Neural cell (in vitro differentiated cells): ENCODE results near the gene PANK4. TPM values are rescaled to one million over a fixed set of nuclear protein-coding genes. Genes with fewer than 3 reads are reported as not detected.

Experiments
- H2AFZ ChIP-seq: fragments of 200-600, 300-800 bp; sonication (generic), shearing (Covaris generic); 2 replicates; pipeline ENCODE4 v1.6.0; 2014; ENCODE audit warnings: low read depth, mild to moderate bottlenecking, antibody characterized with exemption, low read length, moderate library complexity
- H3F3A ChIP-seq: fragments of 200-600 bp; shearing (Covaris generic); 2 replicates; pipeline ENCODE4 v1.6.1; 2016; ENCODE audit warnings: mild to moderate bottlenecking, moderate library complexity, mixed read lengths, antibody characterized with exemption, low read length; ENCODE audit not compliant: insufficient read depth, poor library complexity, severe bottlenecking
- H3K27ac ChIP-seq: fragments of 200-600, 300-800 bp; sonication (generic), shearing (Covaris generic); 2 replicates; pipeline ENCODE4 v1.5.1; 2014; ENCODE audit warnings: mild to moderate bottlenecking, low read length, moderate library complexity
- H3K27me3 ChIP-seq: fragments of 300-800, 200-600 bp; sonication (generic), shearing (Covaris generic); 2 replicates; pipeline ENCODE4 v1.6.0; 2014; ENCODE audit warnings: mild to moderate bottlenecking, low read depth, low read length, moderate library complexity; ENCODE audit not compliant: insufficient read depth
- H3K36me3 ChIP-seq: fragments of 300-800, 200-600 bp; sonication (generic), shearing (Covaris generic); 2 replicates; pipeline ENCODE4 v1.5.1; 2014; ENCODE audit warnings: mild to moderate bottlenecking, antibody characterized with exemption, low read length, moderate library complexity; ENCODE audit not compliant: insufficient read depth
- H3K4me2 ChIP-seq: fragments of 300-800, 200-600 bp; sonication (generic), shearing (Covaris generic); 2 replicates; pipeline ENCODE4 v1.6.0; 2014; ENCODE audit warnings: mild to moderate bottlenecking, low read length
- H3K4me3 ChIP-seq: fragments of 300-800, 200-600 bp; sonication (generic), shearing (Covaris generic); 2 replicates; pipeline ENCODE4 v1.5.1; 2014; ENCODE audit warnings: mild to moderate bottlenecking, low read length, moderate library complexity
- H3K79me2 ChIP-seq: fragments of 200-600 bp; shearing (Covaris generic); replicated peaks from 2 replicates; pipeline ENCODE4 v1.6.0; 2014; ENCODE audit warnings: mild to moderate bottlenecking, low read length, moderate library complexity; ENCODE audit not compliant: insufficient read depth
- H3K9ac ChIP-seq: fragments of 300-800, 200-600 bp; sonication (generic), shearing (Covaris generic); 2 replicates; pipeline ENCODE4 v1.6.1; 2016; ENCODE audit warnings: mild to moderate bottlenecking, low read length, mixed read lengths
- H3K9me2 ChIP-seq: fragments of 200-600 bp; shearing (Covaris generic); 2 replicates; pipeline ENCODE4 v1.6.1; 2016; ENCODE audit warnings: mild to moderate bottlenecking, low read length, mixed read lengths; ENCODE audit not compliant: insufficient read depth
- H3K9me3 ChIP-seq: fragments of 200-600, 300-800 bp; sonication (generic), shearing (Covaris generic); 2 replicates; pipeline ENCODE4 v1.6.1; 2016; ENCODE audit warnings: mild to moderate bottlenecking, mixed run types, low read length, moderate library complexity, mixed read lengths
- H4K20me1 ChIP-seq: fragments of 200-600 bp; shearing (Covaris generic); 2 replicates; pipeline ENCODE4 v1.6.1; 2016; ENCODE audit warnings: mild to moderate bottlenecking, mixed run types; ENCODE audit not compliant: insufficient read depth
- CTCF ChIP-seq: fragments of 450-650 bp; IDR thresholded peaks from 2 replicates; pipeline ENCODE4 v1.5.1; 2014; ENCODE audit warnings: antibody characterized with exemption, mild to moderate bottlenecking, moderate library complexity; ENCODE audit not compliant: poor library complexity, severe bottlenecking
- EP300 ChIP-seq: fragments of 450-650 bp; conservative IDR thresholded peaks from 2 replicates; pipeline ENCODE4 v1.6.1; 2014; ENCODE audit warnings: antibody characterized with exemption, mild to moderate bottlenecking, moderate library complexity; ENCODE audit not compliant: poor library complexity, severe bottlenecking
- EZH2 ChIP-seq: fragments of 200-600, 300-800 bp; shearing (Covaris generic), sonication (generic); IDR thresholded peaks from 2 replicates; pipeline ENCODE4 v1.6.1; 2014; ENCODE audit warnings: antibody characterized with exemption, low read length, borderline replicate concordance, mild to moderate bottlenecking; ENCODE audit not compliant: insufficient read depth, poor library complexity, severe bottlenecking
- MXI1 ChIP-seq: fragments of 450-650 bp; conservative IDR thresholded peaks from 2 replicates; pipeline ENCODE4 v1.6.1; 2014; ENCODE audit warnings: antibody characterized with exemption, mild to moderate bottlenecking; ENCODE audit not compliant: poor library complexity, severe bottlenecking
- POLR2AphosphoS5 ChIP-seq: IDR thresholded peaks from 2 replicates; pipeline ENCODE4 v1.6.1; 2012
- RAD21 ChIP-seq: fragments of 450-650 bp; conservative IDR thresholded peaks from 2 replicates; pipeline ENCODE4 v1.6.1; 2014; ENCODE audit warnings: antibody characterized with exemption, mild to moderate bottlenecking, moderate library complexity
- REST ChIP-seq: IDR thresholded peaks from 2 replicates; pipeline ENCODE4 v1.6.1; 2012; ENCODE audit warnings: borderline replicate concordance
- SMC3 ChIP-seq: fragments of 450-650 bp; conservative IDR thresholded peaks from 2 replicates; pipeline ENCODE4 v1.6.1; 2014; ENCODE audit warnings: antibody characterized with exemption, mild to moderate bottlenecking, moderate library complexity; ENCODE audit not compliant: poor library complexity
- TAF1 ChIP-seq: IDR thresholded peaks from 2 replicates; pipeline ENCODE4 v1.6.1; 2012; ENCODE audit warnings: low read depth
- polyA plus RNA-seq: library from polyadenylated mRNA; depleted of rRNA; stranded (reverse); fragments of >200 nt; gene quantifications from 2 replicates; pipeline ENCODE4 v1.2.3, GENCODE V29; 2014

Gene PANK4
- polyA plus RNA-seq, 1 donor from 2014 or later = 37.9 TPM

DNA sequence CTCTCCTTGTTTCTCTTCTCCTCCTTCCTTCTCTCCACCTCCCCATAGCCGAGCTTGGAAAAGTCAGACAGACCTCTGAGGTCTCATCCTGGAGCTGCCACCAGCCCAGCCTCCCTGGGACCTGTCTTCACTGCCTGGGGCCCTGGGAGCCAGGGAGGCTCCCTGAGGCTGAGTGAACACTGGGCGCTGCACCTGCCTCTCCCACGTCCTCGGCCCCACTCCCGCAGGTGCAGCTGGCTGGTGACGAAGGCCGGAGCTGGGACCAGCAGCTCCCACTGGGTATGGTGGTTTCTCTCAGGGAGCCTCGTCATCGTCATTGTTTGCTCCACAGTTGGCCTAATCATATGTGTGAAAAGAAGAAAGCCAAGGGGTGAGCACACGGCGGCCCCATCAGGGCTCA is 35.0 kb upstream of the PANK4 start:
- Histone ChIP-seq H3K4me2 (no peak overlapping the region), H3K9ac (no peak overlapping the region), H3K27ac (no peak overlapping the region), H3K4me3 (no peak overlapping the region), H3K36me3 (no peaks in the 10 kb centered on the region), H3F3A (no peaks in the 10 kb centered on the region), H3K27me3 (no peaks in the 10 kb centered on the region), H4K20me1 (no peaks in the 10 kb centered on the region), H3K9me3 (no peaks in the 10 kb centered on the region), H3K9me2 (no peaks in the 10 kb centered on the region), H2AFZ (no peak overlapping the region), H3K79me2 (no peaks in the 10 kb centered on the region)
- TF ChIP-seq POLR2AphosphoS5 (no peak), MXI1 (no peak), REST (no peak), TAF1 (no peak), CTCF (no peak), EZH2 (no peak), SMC3 (no peak), EP300 (no peak), RAD21 (no peak)

GRCh38 chr1:2560299-2561073 is 34.1 kb upstream of the PANK4 start:
- Histone ChIP-seq H3K4me2 (no peak overlapping the region), H3K4me3 (no peak overlapping the region), H3K9me2 (no peaks in the 10 kb centered on the region), H2AFZ (no peak overlapping the region), H4K20me1 (no peaks in the 10 kb centered on the region), H3K27me3 (no peaks in the 10 kb centered on the region), H3K27ac (no peak overlapping the region), H3K79me2 (no peaks in the 10 kb centered on the region), H3F3A (no peaks in the 10 kb centered on the region), H3K36me3 (no peaks in the 10 kb centered on the region), H3K9ac (no peak overlapping the region), H3K9me3 (no peaks in the 10 kb centered on the region)
- TF ChIP-seq SMC3 (no peak), REST (no peak), CTCF (no peak), TAF1 (no peak), MXI1 (no peak), POLR2AphosphoS5 (no peak), RAD21 (no peak), EP300 (no peak)
